A375 (cell line): ENCODE results near the gene OR10H2. TPM values are rescaled to one million over a fixed set of nuclear protein-coding genes. Genes with fewer than 3 reads are reported as not detected.

Experiments
- total RNA-seq: library from RNA; depleted of rRNA; stranded (reverse); fragments of >200 nt; shearing (Covaris generic); gene quantifications from 2 replicates; pipeline ENCODE4 v1.2.3, GENCODE V29; 2014; rRNA removed

OR10H2 gene
- total RNA-seq, result not detected in 2 replicates

DNA sequence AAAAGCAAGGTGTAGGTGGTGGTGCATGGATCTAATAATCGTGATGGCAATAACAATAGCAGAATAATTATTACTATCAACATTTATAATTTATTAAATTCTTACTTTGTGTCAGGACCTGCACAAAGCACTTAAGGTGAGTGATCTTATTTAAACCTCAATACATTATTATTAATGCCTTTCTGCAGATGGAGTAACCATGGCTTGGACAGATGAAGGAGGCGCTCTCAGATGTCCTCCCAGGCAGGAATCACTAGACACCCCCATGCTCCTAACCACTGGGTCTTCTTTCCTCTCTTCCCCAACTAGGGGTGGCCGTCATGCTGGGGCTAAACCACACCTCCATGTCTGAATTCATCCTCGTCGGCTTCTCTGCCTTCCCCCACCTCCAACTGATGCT, at the start of gene OR10H2:
OR10H2 (plus strand) TSS at position 301 of the 400 bp plus-strand sequence; CDS start at position 321, 20 bp downstream.

GRCh38 chr19:15737722-15738121, 9.9 kb downstream of the OR10H2 start, which contains the start of gene OR10H3:
Gene OR10H3, plus strand, starts transcription at chr19:15737985. Its CDS starts 3,408 bp downstream, at chr19:15741393.

Other genes starting within 250 kb of the OR10H2 start
- not detected in 2 replicates for gene PGLYRP2, start 248.5 kb upstream of the OR10H2 start, total RNA-seq
- not detected in 2 replicates for gene CYP4F22, start 219.5 kb upstream of the OR10H2 start, total RNA-seq
- gene CYP4F8, start 112.8 kb upstream of the OR10H2 start, total RNA-seq, result not detected in 2 replicates
- 0.03 and 0.08 TPM in 2 replicates for gene CYP4F3, start 87.1 kb upstream of the OR10H2 start, total RNA-seq
- gene CYP4F12, start 54.9 kb upstream of the OR10H2 start, total RNA-seq, result 0.53 and 1.2 TPM in 2 replicates
- not detected in 2 replicates for gene OR10H3, start 10.0 kb downstream of the OR10H2 start, total RNA-seq
- not detected in 2 replicates for gene OR10H5, start 59.6 kb downstream of the OR10H2 start, total RNA-seq
- not detected in 2 replicates for gene OR10H1, start 87.6 kb downstream of the OR10H2 start, total RNA-seq
- gene CYP4F2, start 170.1 kb downstream of the OR10H2 start, total RNA-seq, result 0.26 and 0.42 TPM in 2 replicates
- gene CYP4F11, start 206.5 kb downstream of the OR10H2 start, total RNA-seq, result 0.58 and 0.72 TPM in 2 replicates
- gene OR10H4, start 221.0 kb downstream of the OR10H2 start, total RNA-seq, result not detected in 2 replicates